SKM-1 (cell line): ENCODE measurements around the gene EPN1.
A peak's percentile ranks its signal among the peaks of the same experiment; 100 is the strongest.

Source experiments
- DNase-seq: peaks from one replicate; lab custom pipeline; 2025; ENCODE audit not compliant: unreplicated experiment; lab: John Stamatoyannopoulos, UW

EPN1 gene

GRCh38 chr19:55646889-55647731, 27.9 kb upstream of the EPN1 start:
- no peak for DNase-seq

- DNase-seq = no peak
Measured at GRCh38 chr19:55647732-55648584, 27.1 kb upstream of the EPN1 start, which contains the start of gene CCDC106. CCDC106 (plus strand) TSS chr19:55648212; CDS start chr19:55649047, 835 bp downstream.

- DNase-seq = no peak
Measured at GRCh38 chr19:55648585-55649267, 26.3 kb upstream of the EPN1 start.

- no peak for DNase-seq
Measured at GRCh38 chr19:55649268-55650125, 25.5 kb upstream of the EPN1 start.

GRCh38 chr19:55650126-55650557, 24.9 kb upstream of the EPN1 start:
- DNase-seq = no peak

GRCh38 chr19:55650602-55651230, 24.3 kb upstream of the EPN1 start:
- no peak for DNase-seq

- no peak for DNase-seq
Measured at GRCh38 chr19:55651236-55651635, 23.8 kb upstream of the EPN1 start.

- DNase-seq = no peak
Measured at GRCh38 chr19:55652311-55653128, 22.5 kb upstream of the EPN1 start.

- peak; percentile 64 for DNase-seq
Measured at GRCh38 chr19:55653651-55654322, 21.2 kb upstream of the EPN1 start.

- peak; percentile 86 for DNase-seq
Measured at GRCh38 chr19:55654323-55654867, 20.6 kb upstream of the EPN1 start.

GRCh38 chr19:55654868-55655647, 20.0 kb upstream of the EPN1 start, which contains the start of gene U2AF2:
U2AF2 (plus strand) TSS chr19:55655035; CDS start chr19:55655105, 70 bp downstream.
- peak; percentile 57 for DNase-seq

GRCh38 chr19:55655648-55656040, 19.4 kb upstream of the EPN1 start:
- no peak for DNase-seq

- no peak for DNase-seq
Measured at GRCh38 chr19:55656552-55656951, 18.5 kb upstream of the EPN1 start.

GRCh38 chr19:55656988-55657747, 17.9 kb upstream of the EPN1 start:
- no peak for DNase-seq

- no peak for DNase-seq
Measured at GRCh38 chr19:55658846-55659459, 16.1 kb upstream of the EPN1 start.

- DNase-seq = no peak
Measured at GRCh38 chr19:55659822-55660221, 15.2 kb upstream of the EPN1 start.
